ENCODE measurements around the gene DOCK2.

DNA sequence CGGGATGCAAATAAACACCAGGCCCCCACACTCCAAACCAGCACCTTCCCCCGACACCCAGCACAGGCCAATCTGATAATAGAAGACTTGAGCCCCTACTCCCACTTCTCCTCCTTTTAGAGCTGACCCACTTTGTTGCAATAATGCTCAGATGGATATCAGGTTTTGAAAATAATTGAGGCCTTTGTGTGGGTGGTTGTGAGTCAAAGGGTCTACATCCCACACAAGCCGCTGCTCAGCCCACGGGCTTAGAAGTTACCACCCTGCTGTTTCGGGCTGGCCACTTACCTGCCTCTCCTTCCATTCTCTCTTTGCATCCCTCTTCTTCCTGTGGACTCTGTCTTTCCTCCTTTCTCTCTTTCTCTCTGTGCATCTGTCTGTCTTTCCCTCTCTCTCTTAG is 432.4 kb downstream of the DOCK2 start:
- TF ChIP-seq CTCF (IDR thresholded peaks at IDR 0.05) (no peak), POLR2A (IDR thresholded peaks at IDR 0.05) (no peak)

All from lower leg skin (tissue), 3 donors.